ENCODE results near the gene MCTP2.

Gene MCTP2

GRCh38 chr15:94352636-94353487 is 121.5 kb downstream of the MCTP2 start:
- no peak for DNase-seq (ENCODE audit: low read depth in 2 of 2)

DNA sequence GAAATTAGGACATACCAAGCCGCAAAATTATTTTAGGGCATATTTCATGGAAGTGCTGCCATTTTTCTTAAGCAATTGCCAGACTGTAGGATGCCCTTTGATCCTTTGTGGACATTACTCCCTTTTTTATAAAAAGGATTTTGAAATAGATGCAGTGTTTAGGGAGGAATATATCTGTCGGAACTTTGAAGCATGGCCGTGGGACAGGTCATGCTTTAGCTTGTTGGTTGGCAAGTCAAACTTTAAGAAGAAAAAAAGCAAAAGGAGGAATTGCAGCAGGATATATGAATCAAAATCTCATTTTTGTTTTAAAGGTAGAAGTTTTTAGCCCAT is 122.1 kb downstream of the MCTP2 start:
- no peak for DNase-seq (ENCODE audit: low read depth in 2 of 2)

GRCh38 chr15:94354655-94355054 is 123.3 kb downstream of the MCTP2 start:
- no peak for DNase-seq (ENCODE audit: low read depth in 2 of 2)

DNA sequence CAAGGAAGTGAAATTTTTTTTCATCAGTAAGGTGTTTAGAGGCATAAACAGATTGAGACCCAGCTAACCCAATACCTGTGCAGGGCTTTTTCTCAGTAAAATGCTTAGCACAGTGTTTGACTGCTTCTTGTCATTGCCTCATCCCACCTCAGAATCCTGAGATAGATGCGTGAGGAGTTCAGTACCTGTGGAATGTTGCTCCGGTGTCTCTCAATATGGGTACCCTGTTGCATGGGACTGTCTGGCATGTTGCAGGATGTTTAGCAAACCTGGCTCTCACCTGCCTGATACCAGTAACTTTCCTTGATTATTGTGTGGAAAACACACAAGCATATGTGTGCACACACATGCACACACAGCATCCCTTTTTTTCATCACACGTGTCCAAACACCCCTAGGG is 128.4 kb downstream of the MCTP2 start:
- DNase-seq (ENCODE audit: low read depth in 2 of 2) = no peak

GRCh38 chr15:94360251-94360685 is 128.9 kb downstream of the MCTP2 start:
- DNase-seq (ENCODE audit: low read depth in 2 of 2) = no peak

DNA sequence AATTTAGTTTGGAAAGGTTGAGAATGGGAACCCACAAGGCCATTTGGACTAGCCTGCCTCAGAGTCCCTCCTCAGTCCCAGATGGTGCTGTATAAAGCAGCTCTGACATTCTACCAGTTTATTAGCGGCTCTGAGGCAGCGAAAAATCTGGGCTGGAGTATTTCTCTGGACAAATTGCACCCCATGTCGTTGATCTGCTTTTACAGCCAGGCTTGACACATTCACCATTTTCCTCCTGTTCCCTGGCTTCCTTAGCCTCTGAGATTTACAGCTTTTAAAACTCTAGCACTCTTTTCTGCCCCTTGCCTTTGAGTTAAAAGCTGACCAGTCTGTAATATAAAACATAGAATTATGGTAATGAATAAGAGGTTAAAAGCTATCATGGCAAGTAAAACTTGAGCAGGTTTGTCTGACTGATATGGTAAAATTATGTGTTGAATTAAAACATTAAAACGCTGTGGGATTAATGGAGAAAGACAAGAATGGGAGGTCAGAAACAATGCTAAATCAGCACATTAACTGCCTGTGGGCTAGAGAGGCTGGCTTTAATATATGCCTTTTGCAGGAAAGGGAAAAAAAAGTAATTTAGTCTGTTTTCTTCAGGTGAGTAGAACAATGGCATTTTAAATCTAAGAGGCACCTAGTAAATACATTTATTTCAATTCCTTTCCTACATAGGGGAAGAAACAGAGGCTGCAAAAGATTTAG is 131.2 kb downstream of the MCTP2 start:
- DNase-seq (ENCODE audit: low read depth in 2 of 2) = no peak

DNA sequence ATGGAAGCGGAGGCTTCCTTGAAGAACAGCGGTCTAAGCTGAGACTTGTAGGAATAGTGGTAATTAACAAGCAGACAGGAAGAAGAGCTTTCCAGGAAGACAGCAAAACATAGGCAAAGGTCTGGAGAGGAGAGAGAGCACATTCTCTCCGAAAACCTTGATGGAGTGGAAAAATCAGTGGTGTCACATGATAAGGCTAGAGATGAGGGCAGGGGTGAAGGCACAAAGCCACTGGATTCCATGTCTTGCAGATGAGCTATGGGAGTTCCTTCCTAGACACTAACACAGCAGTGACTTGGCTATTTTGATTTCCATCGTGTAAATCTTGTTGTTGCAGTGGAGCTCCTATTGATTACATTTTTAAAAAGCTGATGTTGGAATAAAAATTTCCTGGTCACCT is 132.0 kb downstream of the MCTP2 start:
- DNase-seq (ENCODE audit: low read depth in 2 of 2) = no peak

DNA sequence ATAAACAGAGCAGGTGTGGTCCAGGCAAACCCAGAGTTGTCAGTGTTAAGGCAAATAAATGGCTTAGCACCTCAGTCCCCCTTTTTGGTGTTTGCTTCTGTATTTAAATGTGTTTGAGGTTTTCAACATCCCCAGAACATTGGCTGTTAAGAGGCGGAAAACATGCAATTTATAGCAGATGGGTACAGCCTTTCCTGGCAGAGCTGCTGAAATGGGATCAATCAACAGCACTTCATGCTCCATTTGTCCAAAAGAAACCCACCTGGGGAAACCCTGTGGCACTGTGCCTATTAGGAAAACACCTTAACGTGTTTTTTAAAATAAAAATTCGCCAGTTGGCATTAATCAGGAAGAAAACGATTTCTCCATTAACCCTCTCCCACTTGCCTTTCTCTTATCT is 135.4 kb downstream of the MCTP2 start:
- DNase-seq (ENCODE audit: low read depth in 2 of 2) = no peak

GRCh38 chr15:94367726-94368535 is 136.6 kb downstream of the MCTP2 start:
- DNase-seq (ENCODE audit: low read depth in 2 of 2) = no peak

GRCh38 chr15:94370206-94370935 is 139.0 kb downstream of the MCTP2 start:
- no peak for DNase-seq (ENCODE audit: low read depth in 2 of 2)

DNA sequence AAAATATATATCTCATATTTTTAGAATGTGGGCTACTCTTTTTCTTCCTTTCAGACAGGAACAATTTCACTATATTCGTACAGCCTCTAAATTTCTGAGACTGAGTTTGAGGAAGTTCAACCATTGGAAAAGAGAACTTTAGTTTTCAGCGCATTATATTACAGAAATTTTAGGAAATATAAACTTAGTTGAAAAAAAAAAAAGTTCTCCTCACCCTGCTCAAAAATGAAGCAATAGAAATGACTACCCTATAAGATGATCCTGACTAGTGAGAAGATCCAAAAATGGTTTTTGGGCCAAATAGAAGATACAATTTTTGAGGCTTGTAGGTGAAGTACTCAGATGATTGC is 139.6 kb downstream of the MCTP2 start:
- no peak for DNase-seq (ENCODE audit: low read depth in 2 of 2)

GRCh38 chr15:94372821-94373220 is 141.5 kb downstream of the MCTP2 start:
- DNase-seq (ENCODE audit: low read depth in 2 of 2) = no peak

DNA sequence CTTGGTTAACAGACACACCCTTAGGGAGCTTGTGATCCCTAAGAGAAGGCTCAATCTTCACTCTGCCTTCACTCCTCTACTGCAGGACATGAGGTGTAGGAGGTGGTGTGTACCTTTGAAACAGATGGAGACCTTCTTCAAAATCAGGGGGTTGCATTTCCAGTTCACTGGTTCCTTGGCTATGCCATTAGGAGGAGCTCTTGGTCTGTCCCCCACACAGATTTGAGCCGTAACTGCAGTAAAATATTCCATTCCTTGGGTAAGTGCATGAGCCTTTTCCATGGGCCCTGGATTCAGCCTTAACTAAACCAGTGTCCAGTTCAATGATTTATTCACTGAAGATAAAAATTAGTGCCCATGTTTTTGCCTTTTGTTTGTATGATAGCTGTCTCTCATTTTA is 144.6 kb downstream of the MCTP2 start:
- no peak for DNase-seq (ENCODE audit: low read depth in 2 of 2)

DNA sequence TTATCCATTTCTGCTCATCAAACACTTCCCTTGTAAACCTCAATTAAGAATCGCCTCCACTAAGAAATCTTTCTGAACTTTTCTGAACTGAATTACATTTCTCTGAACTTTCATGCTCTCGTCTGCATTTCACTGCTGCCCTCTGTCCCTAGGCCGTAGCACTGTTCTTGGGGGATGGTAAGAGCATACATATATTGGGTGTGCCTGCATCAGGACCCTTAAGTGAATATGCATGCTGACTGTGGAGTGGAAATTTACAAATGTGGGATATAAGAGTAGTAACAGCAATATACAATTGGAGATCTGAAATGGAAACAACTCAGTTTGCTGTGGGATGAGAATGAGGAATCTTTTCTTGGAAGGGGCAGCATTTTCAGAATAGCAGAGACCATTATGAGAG is 148.6 kb downstream of the MCTP2 start:
- no peak for DNase-seq (ENCODE audit: low read depth in 2 of 2)

DNA sequence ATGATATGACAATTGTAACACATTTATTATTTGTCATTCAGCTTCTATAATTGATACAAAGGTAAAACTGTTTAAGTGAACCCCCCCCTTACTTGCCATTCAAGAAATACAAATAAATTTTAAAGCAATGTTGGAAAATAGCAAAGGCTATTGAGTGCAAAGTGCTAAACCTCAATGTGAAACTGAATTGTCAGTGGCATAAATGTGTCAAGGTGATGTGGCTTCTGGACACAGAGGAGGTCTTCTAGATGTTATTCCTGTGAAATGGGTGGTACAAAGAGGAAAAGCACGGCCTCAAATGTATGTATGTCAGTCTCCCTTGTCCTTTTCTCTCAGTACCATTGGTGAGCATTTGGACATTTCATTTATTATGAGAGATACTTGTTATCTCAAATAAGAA is 149.4 kb downstream of the MCTP2 start:
- DNase-seq (ENCODE audit: low read depth in 2 of 2) = no peak

DNA sequence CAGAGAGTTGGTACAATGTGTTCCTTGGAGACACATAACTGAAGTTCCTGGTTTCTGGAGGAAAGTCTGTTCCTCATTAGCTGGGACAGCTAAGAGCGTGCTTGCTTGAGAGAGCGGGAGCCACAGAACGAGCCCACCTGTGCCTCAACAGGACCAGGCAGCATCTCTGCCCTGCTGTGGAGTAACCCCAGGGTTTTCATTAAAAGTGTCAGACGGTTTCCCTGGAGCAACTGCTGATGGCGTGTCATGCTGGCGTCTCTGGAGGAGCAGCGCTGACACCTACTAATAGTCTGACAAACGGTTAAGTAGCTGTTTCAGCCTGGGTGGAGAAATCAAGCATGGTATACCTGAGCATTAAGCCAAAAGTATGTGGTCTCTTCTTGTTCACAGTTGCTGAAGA is 150.0 kb downstream of the MCTP2 start:
- DNase-seq (ENCODE audit: low read depth in 2 of 2) = no peak

GRCh38 chr15:94383041-94383440 is 151.7 kb downstream of the MCTP2 start:
- no peak for DNase-seq (ENCODE audit: low read depth in 2 of 2)

DNA sequence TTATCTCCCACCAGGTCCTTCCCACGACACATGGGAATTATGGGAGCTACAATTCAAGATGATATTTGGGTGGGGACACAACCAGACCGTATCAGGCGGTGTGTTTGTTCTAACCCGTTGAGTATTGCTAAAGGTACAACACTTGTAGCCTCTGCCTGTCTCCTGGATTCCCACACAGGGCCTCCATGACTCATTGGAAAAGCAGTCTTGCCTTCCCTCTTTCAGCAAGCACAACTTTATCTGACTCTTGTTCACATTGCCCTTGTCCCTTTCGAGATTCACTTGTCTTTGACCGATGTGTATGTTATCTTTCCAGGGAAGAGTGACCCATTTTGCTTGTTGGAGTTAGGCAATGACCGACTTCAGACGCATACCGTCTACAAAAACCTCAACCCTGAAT is 152.3 kb downstream of the MCTP2 start:
- no peak for DNase-seq (ENCODE audit: low read depth in 2 of 2)

DNA sequence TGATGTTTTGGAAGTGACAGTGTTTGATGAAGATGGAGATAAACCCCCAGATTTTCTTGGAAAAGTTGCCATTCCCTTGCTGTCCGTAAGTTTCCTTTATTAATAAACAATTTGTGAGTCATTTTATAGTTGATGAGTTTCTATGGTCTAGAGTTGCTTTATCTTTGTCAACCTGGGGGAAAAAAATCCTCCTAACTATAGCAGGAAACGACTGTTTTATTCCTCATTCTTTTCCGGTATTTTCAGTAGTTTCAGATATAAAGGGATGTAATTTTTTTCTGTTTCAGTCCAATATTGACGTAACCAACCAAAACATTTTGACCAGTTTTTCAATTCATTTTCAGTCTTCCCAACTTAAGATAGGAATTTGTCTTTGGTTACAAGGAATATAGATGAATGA is 154.1 kb downstream of the MCTP2 start:
- no peak for DNase-seq (ENCODE audit: low read depth in 2 of 2)

GRCh38 chr15:94386351-94386750 is 155.0 kb downstream of the MCTP2 start:
- no peak for DNase-seq (ENCODE audit: low read depth in 2 of 2)

GRCh38 chr15:94387442-94387841 is 156.1 kb downstream of the MCTP2 start:
- DNase-seq (ENCODE audit: low read depth in 2 of 2) = no peak

- no peak for DNase-seq (ENCODE audit: low read depth in 2 of 2)
Measured at GRCh38 chr15:94387849-94388441, 156.6 kb downstream of the MCTP2 start.
